ENCODE data around the gene RASL10A.

- TF ChIP-seq, protein P1, sequence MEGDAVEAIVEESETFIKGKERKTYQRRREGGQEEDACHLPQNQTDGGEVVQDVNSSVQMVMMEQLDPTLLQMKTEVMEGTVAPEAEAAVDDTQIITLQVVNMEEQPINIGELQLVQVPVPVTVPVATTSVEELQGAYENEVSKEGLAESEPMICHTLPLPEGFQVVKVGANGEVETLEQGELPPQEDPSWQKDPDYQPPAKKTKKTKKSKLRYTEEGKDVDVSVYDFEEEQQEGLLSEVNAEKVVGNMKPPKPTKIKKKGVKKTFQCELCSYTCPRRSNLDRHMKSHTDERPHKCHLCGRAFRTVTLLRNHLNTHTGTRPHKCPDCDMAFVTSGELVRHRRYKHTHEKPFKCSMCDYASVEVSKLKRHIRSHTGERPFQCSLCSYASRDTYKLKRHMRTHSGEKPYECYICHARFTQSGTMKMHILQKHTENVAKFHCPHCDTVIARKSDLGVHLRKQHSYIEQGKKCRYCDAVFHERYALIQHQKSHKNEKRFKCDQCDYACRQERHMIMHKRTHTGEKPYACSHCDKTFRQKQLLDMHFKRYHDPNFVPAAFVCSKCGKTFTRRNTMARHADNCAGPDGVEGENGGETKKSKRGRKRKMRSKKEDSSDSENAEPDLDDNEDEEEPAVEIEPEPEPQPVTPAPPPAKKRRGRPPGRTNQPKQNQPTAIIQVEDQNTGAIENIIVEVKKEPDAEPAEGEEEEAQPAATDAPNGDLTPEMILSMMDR (conservative IDR thresholded peaks at IDR 0.05 in 1 of 2, IDR thresholded peaks at IDR 0.05 in 1 of 2; ENCODE audit: low read depth in 1 of 2, low read length in 2 of 2) = no peak
- TF ChIP-seq EZH2 (IDR thresholded peaks at IDR 0.05; ENCODE audit: low read length, missing control alignments) = no peak
These were observed 14.1 kb upstream of the RASL10A start for GRCh38 chr22:29329581-29329980.

All from fibroblast of lung (primary cell).